GM23248 (cell line): ENCODE data around the gene KIZ.

ENCODE experiments used
- EZH2 ChIP-seq: fragments of 200-600 bp; sonication (generic); IDR thresholded peaks from 2 replicates; pipeline ENCODE4 v1.6.1; 2018; ENCODE audit warnings: antibody characterized with exemption, mild to moderate bottlenecking; ENCODE audit not compliant: insufficient read depth, poor library complexity, severe bottlenecking
- EZH2phosphoT487 ChIP-seq: fragments of 200-600 bp; sonication (generic); IDR thresholded peaks from 2 replicates; pipeline ENCODE4 v1.6.1; 2018; ENCODE audit warnings: antibody characterized with exemption, moderate library complexity, mild to moderate bottlenecking, low read depth; ENCODE audit not compliant: insufficient read depth

DNA sequence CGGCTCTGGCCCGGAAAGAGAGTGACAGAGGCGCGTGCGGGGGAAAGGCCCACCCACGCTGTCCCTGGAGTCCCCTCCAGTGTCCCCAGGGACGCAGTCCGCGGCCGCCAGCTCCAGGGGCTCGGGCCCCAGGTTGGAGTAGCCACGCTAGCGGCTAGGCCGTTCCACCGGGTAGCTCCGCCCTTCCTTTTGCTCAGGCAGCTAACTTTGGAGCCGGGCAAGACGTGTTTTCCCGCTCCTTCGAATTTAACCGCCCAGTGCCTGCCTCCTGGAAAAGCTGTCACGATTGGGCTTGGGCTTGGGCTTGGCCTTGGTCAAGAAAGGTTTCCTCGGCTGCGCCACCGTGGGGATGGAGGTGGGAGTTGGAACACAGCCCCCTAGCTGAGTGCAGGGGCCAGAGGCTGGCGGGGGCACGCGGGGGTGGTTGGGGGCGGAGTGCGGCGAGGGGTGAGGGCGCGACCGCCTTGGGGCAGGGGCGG is 24.4 kb upstream of the KIZ start:
- TF ChIP-seq EZH2 (no peak), EZH2phosphoT487 (no peak)
